Endothelial cell of umbilical vein (primary cell): ENCODE data around the gene FHIT.
"Not testable (repeated sequence)": the region's sequence is repeated elsewhere in the genome, so short reads cannot be mapped to it uniquely, and the experiment has no call there.

Experiments
- TF ChIP-seq, protein P1 (sequence below), 2 donors: IDR thresholded peaks; 1 replicate in 1 of 2; 2 replicates in 1 of 2; pipeline ENCODE4 v1.5.1; 2011; ENCODE audit warnings: low read length in 2 of 2, mild to moderate bottlenecking in 2 of 2, moderate library complexity in 2 of 2, control low read depth in 1 of 2, inconsistent platforms in 1 of 2, low read depth in 1 of 2; ENCODE audit not compliant: insufficient read depth in 1 of 2; ENCODE audit errors: extremely low read depth in 1 of 2
- TF ChIP-seq, protein P2 (sequence below): IDR thresholded peaks from 2 replicates; pipeline ENCODE4 v1.6.1; 2011; ENCODE audit not compliant: insufficient read depth, insufficient read length

GRCh38 chr3:59802453-59802852, 1448.8 kb downstream of the FHIT start:
- TF ChIP-seq, protein P1, sequence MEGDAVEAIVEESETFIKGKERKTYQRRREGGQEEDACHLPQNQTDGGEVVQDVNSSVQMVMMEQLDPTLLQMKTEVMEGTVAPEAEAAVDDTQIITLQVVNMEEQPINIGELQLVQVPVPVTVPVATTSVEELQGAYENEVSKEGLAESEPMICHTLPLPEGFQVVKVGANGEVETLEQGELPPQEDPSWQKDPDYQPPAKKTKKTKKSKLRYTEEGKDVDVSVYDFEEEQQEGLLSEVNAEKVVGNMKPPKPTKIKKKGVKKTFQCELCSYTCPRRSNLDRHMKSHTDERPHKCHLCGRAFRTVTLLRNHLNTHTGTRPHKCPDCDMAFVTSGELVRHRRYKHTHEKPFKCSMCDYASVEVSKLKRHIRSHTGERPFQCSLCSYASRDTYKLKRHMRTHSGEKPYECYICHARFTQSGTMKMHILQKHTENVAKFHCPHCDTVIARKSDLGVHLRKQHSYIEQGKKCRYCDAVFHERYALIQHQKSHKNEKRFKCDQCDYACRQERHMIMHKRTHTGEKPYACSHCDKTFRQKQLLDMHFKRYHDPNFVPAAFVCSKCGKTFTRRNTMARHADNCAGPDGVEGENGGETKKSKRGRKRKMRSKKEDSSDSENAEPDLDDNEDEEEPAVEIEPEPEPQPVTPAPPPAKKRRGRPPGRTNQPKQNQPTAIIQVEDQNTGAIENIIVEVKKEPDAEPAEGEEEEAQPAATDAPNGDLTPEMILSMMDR (IDR thresholded peaks at IDR 0.05; ENCODE audit: extremely low read depth in 1 of 2, insufficient read depth in 1 of 2, low read depth in 1 of 2, low read length in 2 of 2): not testable (repeated sequence)
- TF ChIP-seq, protein P2, sequence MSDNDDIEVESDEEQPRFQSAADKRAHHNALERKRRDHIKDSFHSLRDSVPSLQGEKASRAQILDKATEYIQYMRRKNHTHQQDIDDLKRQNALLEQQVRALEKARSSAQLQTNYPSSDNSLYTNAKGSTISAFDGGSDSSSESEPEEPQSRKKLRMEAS: not testable (repeated sequence)
